OCI-LY7 (cell line): Measurements from ENCODE around the gene FGF3. TPM values are rescaled to one million over a fixed set of nuclear protein-coding genes. Genes with fewer than 3 reads are reported as not detected.

Experiments
- BruUV-seq: library from RNA; stranded (reverse); fragments of 400-500 nt; replicated peaks from 2 replicates; lab custom pipeline; 2021; lab: Mats Ljungman, UMichigan
- CTCF ChIA-PET: fragments of 300-600 bp; sonication (Branson Sonifier 250); formaldehyde crosslinking; loops from one replicate; lab custom pipeline; 2022; ENCODE audit warnings: antibody characterized with exemption; ENCODE audit not compliant: unreplicated experiment; lab: Charles Lee
- POLR2A ChIA-PET: fragments of 300-600 bp; sonication (Branson Sonifier 250); formaldehyde crosslinking; loops from one replicate; lab custom pipeline; 2022; ENCODE audit warnings: antibody characterized with exemption; lab: Charles Lee
- DNase-seq: peaks from one replicate; pipeline ENCODE4 v3.0.0-alpha.2; 2015; ENCODE audit warnings: low spot score
- H2AFZ ChIP-seq: fragments of 200-600 bp; sonication (generic), shearing (Covaris generic); 2 replicates; pipeline ENCODE4 v1.6.1; 2014; ENCODE audit warnings: mild to moderate bottlenecking, antibody characterized with exemption, low read length, moderate library complexity
- H3K27ac ChIP-seq: fragments of 200-600 bp; sonication (generic); 2 replicates; pipeline ENCODE4 v1.5.1; 2014; ENCODE audit warnings: mixed run types, low read depth, mild to moderate bottlenecking, moderate library complexity, low read length, inconsistent platforms; ENCODE audit not compliant: poor library complexity, severe bottlenecking
- H3K36me3 ChIP-seq: fragments of 200-600 bp; sonication (generic); 2 replicates; pipeline ENCODE4 v1.6.1; 2014; ENCODE audit warnings: mild to moderate bottlenecking, antibody characterized with exemption, low read length, moderate library complexity, mixed read lengths; ENCODE audit not compliant: insufficient read depth
- H3K4me1 ChIP-seq: fragments of 200-600 bp; sonication (generic); 2 replicates; pipeline ENCODE4 v1.5.1; 2014; ENCODE audit warnings: mild to moderate bottlenecking, low read length; ENCODE audit not compliant: insufficient read depth, poor library complexity, severe bottlenecking
- H3K4me2 ChIP-seq: fragments of 200-600 bp; sonication (generic); 2 replicates; pipeline ENCODE4 v1.6.1; 2014; ENCODE audit warnings: mild to moderate bottlenecking, low read length
- H3K4me3 ChIP-seq: fragments of 200-600 bp; sonication (generic); 2 replicates; pipeline ENCODE4 v1.5.1; 2014; ENCODE audit warnings: mild to moderate bottlenecking, low read depth, low read length; ENCODE audit not compliant: poor library complexity, severe bottlenecking
- H3K79me2 ChIP-seq: fragments of 200-600 bp; sonication (generic); 2 replicates; pipeline ENCODE4 v1.6.1; 2016; ENCODE audit warnings: low read depth, mild to moderate bottlenecking, low read length, moderate library complexity, mixed read lengths; ENCODE audit not compliant: insufficient read depth
- H3K9me2 ChIP-seq: fragments of 200-600 bp; sonication (generic); 2 replicates; pipeline ENCODE4 v1.6.1; 2016; ENCODE audit warnings: mild to moderate bottlenecking, low read length, mixed read lengths; ENCODE audit not compliant: insufficient read depth
- H3K9me3 ChIP-seq: fragments of 200-600 bp; sonication (generic); 2 replicates; pipeline ENCODE4 v1.6.1; 2014; ENCODE audit warnings: mild to moderate bottlenecking, mixed run types, low read length, mixed read lengths
- H4K20me1 ChIP-seq: fragments of 200-600 bp; sonication (generic); 2 replicates; pipeline ENCODE4 v1.6.1; 2014; ENCODE audit warnings: mild to moderate bottlenecking, antibody characterized with exemption, low read length, moderate library complexity, mixed read lengths; ENCODE audit not compliant: insufficient read depth
- EZH2phosphoT487 ChIP-seq: fragments of 200-600 bp; sonication (generic); IDR thresholded peaks from 2 replicates; pipeline ENCODE4 v1.6.1; 2018; ENCODE audit warnings: low read depth, borderline replicate concordance, mild to moderate bottlenecking, mixed run types, antibody characterized with exemption, low read length, moderate library complexity, mixed read lengths
- intact Hi-C: fragments of 100-400 bp; cut with micrococcal nuclease; formaldehyde crosslinking; loops from one replicate; pipeline ENCODE4 v1.10.0; 2022; ENCODE audit not compliant: unreplicated experiment
- total RNA-seq, 2 experiments: library from RNA; depleted of rRNA in 1 of 2; stranded (reverse); fragments of >200 nt in 1 of 2; shearing (Covaris generic) in 1 of 2; gene quantifications; 2 replicates each; pipeline ENCODE4 v1.2.3, GENCODE V29; 2014 to 2022
- TF ChIP-seq, protein P1 (sequence below): fragments of 200-600 bp; sonication (generic); conservative IDR thresholded peaks from 2 replicates; pipeline ENCODE4 v1.5.1; 2014; ENCODE audit warnings: mild to moderate bottlenecking, antibody characterized with exemption, low read length, moderate library complexity, mixed read lengths

The FGF3 gene
- total RNA-seq, 2 experiments from 2014 or later: not detected

DNA sequence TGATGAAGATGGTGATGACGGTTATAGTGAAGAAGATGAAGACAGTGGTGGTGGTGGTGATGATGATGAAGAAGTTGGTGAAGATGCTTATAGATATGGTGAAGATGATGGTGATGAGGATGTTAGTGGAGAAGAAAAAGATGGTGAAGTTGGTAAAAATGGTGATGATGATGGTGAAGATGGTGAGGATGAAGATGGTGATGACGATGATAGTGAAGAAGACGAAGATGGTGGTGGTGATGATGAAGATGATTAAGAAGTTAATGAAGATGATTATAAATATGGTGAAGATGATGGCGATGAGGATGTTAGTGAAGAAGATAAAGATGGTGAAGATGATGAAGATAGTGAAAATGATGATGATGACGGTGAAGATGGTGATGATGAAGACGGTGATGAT, 25.2 kb upstream of the FGF3 start:
- CTCF ChIA-PET: no interaction called here
- Histone ChIP-seq H3K27ac (no peak overlapping the region), H3K4me1 (no peaks in the 10 kb centered on the region), H3K36me3 (no peaks in the 10 kb centered on the region), H3K4me3 (no peak overlapping the region), H4K20me1 (no peaks in the 10 kb centered on the region), H3K9me2 (no peaks in the 10 kb centered on the region), H3K79me2 (no peaks in the 10 kb centered on the region), H3K4me2 (no peak overlapping the region), H3K9me3 (no peaks in the 10 kb centered on the region; the same call in 1 of the 2 replicates), H2AFZ (no peak overlapping the region)
- intact Hi-C loops: no loop called here
- no peak for TF ChIP-seq EZH2phosphoT487
- TF ChIP-seq, protein P1, sequence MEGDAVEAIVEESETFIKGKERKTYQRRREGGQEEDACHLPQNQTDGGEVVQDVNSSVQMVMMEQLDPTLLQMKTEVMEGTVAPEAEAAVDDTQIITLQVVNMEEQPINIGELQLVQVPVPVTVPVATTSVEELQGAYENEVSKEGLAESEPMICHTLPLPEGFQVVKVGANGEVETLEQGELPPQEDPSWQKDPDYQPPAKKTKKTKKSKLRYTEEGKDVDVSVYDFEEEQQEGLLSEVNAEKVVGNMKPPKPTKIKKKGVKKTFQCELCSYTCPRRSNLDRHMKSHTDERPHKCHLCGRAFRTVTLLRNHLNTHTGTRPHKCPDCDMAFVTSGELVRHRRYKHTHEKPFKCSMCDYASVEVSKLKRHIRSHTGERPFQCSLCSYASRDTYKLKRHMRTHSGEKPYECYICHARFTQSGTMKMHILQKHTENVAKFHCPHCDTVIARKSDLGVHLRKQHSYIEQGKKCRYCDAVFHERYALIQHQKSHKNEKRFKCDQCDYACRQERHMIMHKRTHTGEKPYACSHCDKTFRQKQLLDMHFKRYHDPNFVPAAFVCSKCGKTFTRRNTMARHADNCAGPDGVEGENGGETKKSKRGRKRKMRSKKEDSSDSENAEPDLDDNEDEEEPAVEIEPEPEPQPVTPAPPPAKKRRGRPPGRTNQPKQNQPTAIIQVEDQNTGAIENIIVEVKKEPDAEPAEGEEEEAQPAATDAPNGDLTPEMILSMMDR: no peak
- no TSS peak for BruUV-seq
- POLR2A ChIA-PET: no interaction called here
- DNase-seq: no peak

DNA sequence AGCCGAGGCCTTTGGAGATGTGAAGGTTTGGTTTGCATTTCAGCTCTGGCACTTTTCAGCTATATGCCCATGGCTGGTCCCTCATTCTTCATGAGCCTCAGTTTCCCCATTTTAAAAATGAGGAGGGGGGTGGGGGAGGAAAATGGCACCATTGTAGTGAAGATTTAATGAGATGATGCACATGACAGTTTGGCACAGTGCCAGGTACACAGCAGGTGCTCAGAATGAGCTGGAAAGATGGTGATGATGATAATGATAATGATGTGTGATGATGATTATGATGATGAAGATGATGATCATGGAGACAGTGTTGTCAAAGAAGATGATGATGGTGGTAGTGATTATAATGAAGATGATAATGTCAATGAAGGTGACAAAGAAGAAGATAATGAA, 24.3 kb upstream of the FGF3 start:
- Histone ChIP-seq H3K27ac (no peak overlapping the region), H4K20me1 (no peaks in the 10 kb centered on the region), H3K4me2 (no peak overlapping the region), H3K9me2 (no peaks in the 10 kb centered on the region), H3K79me2 (no peaks in the 10 kb centered on the region), H2AFZ (no peak overlapping the region), H3K9me3 (no peaks in the 10 kb centered on the region; the same call in 1 of the 2 replicates), H3K4me1 (no peaks in the 10 kb centered on the region), H3K4me3 (no peak overlapping the region), H3K36me3 (no peaks in the 10 kb centered on the region)
- ChIA-PET CTCF (no interaction called here), POLR2A (no interaction called here)
- intact Hi-C loops: loop anchor here (2.0 kb wide), 1 partner anchor 157 kb away; no protein-coding TSS in a partner anchor
- no TSS peak for BruUV-seq
- DNase-seq: no peak
- no peak for TF ChIP-seq EZH2phosphoT487

DNA sequence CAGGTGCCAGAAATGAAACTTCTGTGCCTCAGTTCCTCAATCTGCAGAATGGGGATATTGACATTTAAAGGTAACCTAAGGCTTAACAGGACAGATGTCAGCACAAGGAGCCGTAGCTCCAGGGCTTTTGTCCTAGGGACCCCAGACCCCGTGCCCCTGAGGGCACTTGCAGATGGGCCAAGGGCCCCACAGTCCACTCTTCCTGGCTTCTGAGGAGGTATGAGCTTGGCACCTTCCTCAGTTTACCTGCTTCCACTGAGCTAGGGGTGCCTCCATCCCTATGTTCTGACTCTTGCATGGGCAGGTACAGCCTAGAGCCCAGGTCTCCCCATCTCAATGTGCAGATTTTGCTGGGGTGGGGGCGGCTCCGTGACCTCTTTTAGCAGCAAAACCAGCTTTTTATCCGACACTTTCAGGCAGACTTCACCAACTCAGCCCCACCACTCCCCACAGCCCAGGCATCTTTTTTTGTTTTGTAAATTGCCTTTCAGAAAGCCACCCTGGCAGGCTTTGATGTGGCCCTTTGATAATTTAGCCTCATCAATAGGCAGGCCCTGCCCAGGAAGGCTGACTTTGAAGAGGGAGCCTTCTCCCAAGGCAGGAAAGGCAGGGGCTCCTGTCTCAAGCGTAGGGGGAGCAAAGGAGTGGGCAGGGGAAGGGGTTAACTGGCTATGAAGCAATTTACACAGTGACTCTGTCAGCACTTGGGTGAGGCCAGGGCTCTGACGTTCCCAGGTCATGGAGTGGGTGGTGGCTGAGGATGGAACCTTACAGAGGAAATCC, 23.7 kb upstream of the FGF3 start:
- no peaks in the 10 kb centered on the region for H4K20me1 ChIP-seq
- no peaks in the 10 kb centered on the region for H3K9me2 ChIP-seq
- no peaks in the 10 kb centered on the region; the same call in 1 of the 2 replicates for H3K9me3 ChIP-seq
- no peak for DNase-seq
- no peak overlapping the region for H2AFZ ChIP-seq
- ChIA-PET CTCF (no interaction called here), POLR2A (interaction anchor here (1.1 kb wide), 1 partner anchor 11 kb away, joined by 3 read pairs; no protein-coding TSS in a partner anchor)
- no peaks in the 10 kb centered on the region for H3K4me1 ChIP-seq
- no peaks in the 10 kb centered on the region for H3K36me3 ChIP-seq
- no peak overlapping the region for H3K4me2 ChIP-seq
- no peaks in the 10 kb centered on the region for H3K79me2 ChIP-seq
- no peak overlapping the region for H3K27ac ChIP-seq
- intact Hi-C loops: loop anchor here (2.0 kb wide), 1 partner anchor 156 kb away; no protein-coding TSS in a partner anchor
- H3K4me3 ChIP-seq: no peak overlapping the region
- BruUV-seq: no TSS peak
- no peak for TF ChIP-seq EZH2phosphoT487
- TF ChIP-seq, protein P1: no peak
